ENCODE data around the gene ARMS2. TPM values are rescaled to one million over a fixed set of nuclear protein-coding genes. Genes with fewer than 3 reads are reported as not detected.

The ARMS2 gene
- total RNA-seq, 1 experiment from 2014 or later: not detected

DNA sequence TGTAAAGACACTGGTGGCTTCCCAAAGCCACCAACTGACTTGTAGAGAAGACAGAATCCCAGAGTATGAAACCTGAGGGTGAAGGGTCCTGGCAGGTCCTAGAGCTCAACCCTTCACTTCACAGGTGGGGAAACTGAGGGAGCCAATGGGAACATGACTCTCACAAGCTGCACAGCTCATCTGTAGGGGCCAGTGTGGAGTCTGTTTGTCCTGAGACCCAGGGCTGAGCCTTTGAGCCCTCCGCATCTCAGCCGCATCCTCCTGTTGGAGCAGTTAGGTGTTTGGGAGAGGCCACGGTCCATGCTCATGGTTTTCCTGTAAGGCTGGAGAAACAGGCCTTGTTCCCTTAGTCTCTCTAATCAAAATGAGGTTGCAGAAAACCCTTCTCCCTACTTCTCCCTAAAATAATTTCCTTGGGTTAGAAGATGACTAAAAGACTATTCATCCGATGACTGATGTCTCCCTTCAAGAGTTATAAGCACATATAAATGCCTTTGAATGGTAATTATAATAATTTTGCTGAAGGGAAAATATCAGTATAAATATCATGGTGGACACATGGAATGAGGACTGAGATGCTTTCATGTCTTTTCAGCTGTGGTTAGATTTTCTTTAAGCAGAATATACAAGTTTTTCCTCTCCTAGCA is 17.2 kb downstream of the ARMS2 start:
- no peak for TF ChIP-seq ELF4 (CRISPR knock-in tag; IDR thresholded peaks at IDR 0.05; ENCODE audit: low read depth)
- TF ChIP-seq GTF2I (CRISPR knock-in tag; conservative IDR thresholded peaks at IDR 0.05): no peak
- TF ChIP-seq, protein P1, sequence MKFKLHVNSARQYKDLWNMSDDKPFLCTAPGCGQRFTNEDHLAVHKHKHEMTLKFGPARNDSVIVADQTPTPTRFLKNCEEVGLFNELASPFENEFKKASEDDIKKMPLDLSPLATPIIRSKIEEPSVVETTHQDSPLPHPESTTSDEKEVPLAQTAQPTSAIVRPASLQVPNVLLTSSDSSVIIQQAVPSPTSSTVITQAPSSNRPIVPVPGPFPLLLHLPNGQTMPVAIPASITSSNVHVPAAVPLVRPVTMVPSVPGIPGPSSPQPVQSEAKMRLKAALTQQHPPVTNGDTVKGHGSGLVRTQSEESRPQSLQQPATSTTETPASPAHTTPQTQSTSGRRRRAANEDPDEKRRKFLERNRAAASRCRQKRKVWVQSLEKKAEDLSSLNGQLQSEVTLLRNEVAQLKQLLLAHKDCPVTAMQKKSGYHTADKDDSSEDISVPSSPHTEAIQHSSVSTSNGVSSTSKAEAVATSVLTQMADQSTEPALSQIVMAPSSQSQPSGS (CRISPR knock-in tag; IDR thresholded peaks at IDR 0.05; ENCODE audit: borderline replicate concordance, low read depth): no peak
- TF ChIP-seq TEAD1 (CRISPR knock-in tag; IDR thresholded peaks at IDR 0.05): no peak
- Mint-ChIP-seq H3K4me1 (peaks cover 31% of the 10 kb centered on the region), H3K27me3 (ENCODE audit: low read depth) (no peaks in the 10 kb centered on the region), H3K36me3 (no peaks in the 10 kb centered on the region), H3K27ac (no peak overlapping the region), H3K9me3 (no peaks in the 10 kb centered on the region), H3K4me3 (no peak overlapping the region)
- ATAC-seq: no peak
- ChIA-PET POLR2A (no interaction called here), CTCF (no interaction called here)
- DNase-seq (ENCODE audit: low spot score): no peak

DNA sequence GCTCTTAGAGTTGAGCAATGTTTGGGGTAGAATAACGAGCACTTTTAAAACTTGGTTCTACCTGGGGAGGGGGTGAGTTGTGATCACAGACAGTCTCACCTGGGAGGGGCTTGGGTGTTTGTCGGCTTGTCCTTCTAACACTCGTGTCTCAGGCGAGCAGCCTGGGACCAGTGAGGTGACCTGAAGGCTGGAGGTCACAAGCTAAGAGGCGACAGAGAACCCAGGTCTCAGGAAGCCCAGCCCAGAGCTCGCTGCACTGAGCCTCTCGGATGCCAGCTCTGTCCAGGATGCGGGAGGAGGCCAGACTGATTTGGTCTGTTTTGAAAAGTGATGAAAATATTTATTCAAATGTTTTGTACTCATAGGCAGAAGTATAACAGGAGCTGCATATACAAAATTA is 18.7 kb downstream of the ARMS2 start:
- H3K27ac Mint-ChIP-seq: no peak overlapping the region
- H3K27me3 Mint-ChIP-seq (ENCODE audit: low read depth): no peaks in the 10 kb centered on the region

More for the DNA sequence above, 18.7 kb downstream of the ARMS2 start:
- ATAC-seq (no peak), DNase-seq (ENCODE audit: low spot score) (no peak)
- Mint-ChIP-seq H3K36me3 (no peaks in the 10 kb centered on the region), H3K4me1 (peaks cover 44% of the 10 kb centered on the region), H3K9me3 (no peaks in the 10 kb centered on the region), H3K4me3 (no peak overlapping the region)
- POLR2A ChIA-PET: no interaction called here
- CTCF ChIA-PET: interaction anchor here (1.7 kb wide), 2 partner anchors 174 to 193 kb away, joined by 4 to 5 read pairs; no protein-coding TSS in a partner anchor
- TF ChIP-seq, protein P2, sequence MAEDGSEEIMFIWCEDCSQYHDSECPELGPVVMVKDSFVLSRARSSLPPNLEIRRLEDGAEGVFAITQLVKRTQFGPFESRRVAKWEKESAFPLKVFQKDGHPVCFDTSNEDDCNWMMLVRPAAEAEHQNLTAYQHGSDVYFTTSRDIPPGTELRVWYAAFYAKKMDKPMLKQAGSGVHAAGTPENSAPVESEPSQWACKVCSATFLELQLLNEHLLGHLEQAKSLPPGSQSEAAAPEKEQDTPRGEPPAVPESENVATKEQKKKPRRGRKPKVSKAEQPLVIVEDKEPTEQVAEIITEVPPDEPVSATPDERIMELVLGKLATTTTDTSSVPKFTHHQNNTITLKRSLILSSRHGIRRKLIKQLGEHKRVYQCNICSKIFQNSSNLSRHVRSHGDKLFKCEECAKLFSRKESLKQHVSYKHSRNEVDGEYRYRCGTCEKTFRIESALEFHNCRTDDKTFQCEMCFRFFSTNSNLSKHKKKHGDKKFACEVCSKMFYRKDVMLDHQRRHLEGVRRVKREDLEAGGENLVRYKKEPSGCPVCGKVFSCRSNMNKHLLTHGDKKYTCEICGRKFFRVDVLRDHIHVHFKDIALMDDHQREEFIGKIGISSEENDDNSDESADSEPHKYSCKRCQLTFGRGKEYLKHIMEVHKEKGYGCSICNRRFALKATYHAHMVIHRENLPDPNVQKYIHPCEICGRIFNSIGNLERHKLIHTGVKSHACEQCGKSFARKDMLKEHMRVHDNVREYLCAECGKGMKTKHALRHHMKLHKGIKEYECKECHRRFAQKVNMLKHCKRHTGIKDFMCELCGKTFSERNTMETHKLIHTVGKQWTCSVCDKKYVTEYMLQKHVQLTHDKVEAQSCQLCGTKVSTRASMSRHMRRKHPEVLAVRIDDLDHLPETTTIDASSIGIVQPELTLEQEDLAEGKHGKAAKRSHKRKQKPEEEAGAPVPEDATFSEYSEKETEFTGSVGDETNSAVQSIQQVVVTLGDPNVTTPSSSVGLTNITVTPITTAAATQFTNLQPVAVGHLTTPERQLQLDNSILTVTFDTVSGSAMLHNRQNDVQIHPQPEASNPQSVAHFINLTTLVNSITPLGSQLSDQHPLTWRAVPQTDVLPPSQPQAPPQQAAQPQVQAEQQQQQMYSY (CRISPR knock-in tag; IDR thresholded peaks at IDR 0.05): no peak
- TF ChIP-seq ZNF396 (CRISPR knock-in tag; IDR thresholded peaks at IDR 0.05; ENCODE audit: borderline replicate concordance) (no peak), FOXP1 (CRISPR knock-in tag; IDR thresholded peaks at IDR 0.05; ENCODE audit: borderline replicate concordance) (no peak), CBFB (CRISPR knock-in tag; IDR thresholded peaks at IDR 0.05; ENCODE audit: low read depth) (no peak), GABPB1 (CRISPR knock-in tag; IDR thresholded peaks at IDR 0.05) (no peak), NR3C1 (CRISPR knock-in tag; conservative IDR thresholded peaks at IDR 0.05; ENCODE audit: low read depth) (no peak), SMAD4 (CRISPR knock-in tag; IDR thresholded peaks at IDR 0.05) (no peak), JUN (CRISPR knock-in tag; IDR thresholded peaks at IDR 0.05) (no peak), FOXJ3 (CRISPR knock-in tag; IDR thresholded peaks at IDR 0.05; ENCODE audit: borderline replicate concordance) (no peak), NFE2L1 (CRISPR knock-in tag; IDR thresholded peaks at IDR 0.05) (no peak), NFYB (CRISPR knock-in tag; conservative IDR thresholded peaks at IDR 0.05; ENCODE audit: low read depth) (no peak)
- TF ChIP-seq, protein P3, sequence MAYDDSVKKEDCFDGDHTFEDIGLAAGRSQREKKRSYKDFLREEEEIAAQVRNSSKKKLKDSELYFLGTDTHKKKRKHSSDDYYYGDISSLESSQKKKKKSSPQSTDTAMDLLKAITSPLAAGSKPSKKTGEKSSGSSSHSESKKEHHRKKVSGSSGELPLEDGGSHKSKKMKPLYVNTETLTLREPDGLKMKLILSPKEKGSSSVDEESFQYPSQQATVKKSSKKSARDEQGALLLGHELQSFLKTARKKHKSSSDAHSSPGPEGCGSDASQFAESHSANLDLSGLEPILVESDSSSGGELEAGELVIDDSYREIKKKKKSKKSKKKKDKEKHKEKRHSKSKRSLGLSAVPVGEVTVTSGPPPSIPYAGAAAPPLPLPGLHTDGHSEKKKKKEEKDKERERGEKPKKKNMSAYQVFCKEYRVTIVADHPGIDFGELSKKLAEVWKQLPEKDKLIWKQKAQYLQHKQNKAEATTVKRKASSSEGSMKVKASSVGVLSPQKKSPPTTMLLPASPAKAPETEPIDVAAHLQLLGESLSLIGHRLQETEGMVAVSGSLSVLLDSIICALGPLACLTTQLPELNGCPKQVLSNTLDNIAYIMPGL (CRISPR knock-in tag; IDR thresholded peaks at IDR 0.05): no peak
- TF ChIP-seq, protein P4, sequence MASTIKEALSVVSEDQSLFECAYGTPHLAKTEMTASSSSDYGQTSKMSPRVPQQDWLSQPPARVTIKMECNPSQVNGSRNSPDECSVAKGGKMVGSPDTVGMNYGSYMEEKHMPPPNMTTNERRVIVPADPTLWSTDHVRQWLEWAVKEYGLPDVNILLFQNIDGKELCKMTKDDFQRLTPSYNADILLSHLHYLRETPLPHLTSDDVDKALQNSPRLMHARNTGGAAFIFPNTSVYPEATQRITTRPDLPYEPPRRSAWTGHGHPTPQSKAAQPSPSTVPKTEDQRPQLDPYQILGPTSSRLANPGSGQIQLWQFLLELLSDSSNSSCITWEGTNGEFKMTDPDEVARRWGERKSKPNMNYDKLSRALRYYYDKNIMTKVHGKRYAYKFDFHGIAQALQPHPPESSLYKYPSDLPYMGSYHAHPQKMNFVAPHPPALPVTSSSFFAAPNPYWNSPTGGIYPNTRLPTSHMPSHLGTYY (CRISPR knock-in tag; IDR thresholded peaks at IDR 0.05): no peak
- TF ChIP-seq, protein P5, sequence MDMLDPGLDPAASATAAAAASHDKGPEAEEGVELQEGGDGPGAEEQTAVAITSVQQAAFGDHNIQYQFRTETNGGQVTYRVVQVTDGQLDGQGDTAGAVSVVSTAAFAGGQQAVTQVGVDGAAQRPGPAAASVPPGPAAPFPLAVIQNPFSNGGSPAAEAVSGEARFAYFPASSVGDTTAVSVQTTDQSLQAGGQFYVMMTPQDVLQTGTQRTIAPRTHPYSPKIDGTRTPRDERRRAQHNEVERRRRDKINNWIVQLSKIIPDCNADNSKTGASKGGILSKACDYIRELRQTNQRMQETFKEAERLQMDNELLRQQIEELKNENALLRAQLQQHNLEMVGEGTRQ (CRISPR knock-in tag; IDR thresholded peaks at IDR 0.05): no peak
- TF ChIP-seq, protein P6, sequence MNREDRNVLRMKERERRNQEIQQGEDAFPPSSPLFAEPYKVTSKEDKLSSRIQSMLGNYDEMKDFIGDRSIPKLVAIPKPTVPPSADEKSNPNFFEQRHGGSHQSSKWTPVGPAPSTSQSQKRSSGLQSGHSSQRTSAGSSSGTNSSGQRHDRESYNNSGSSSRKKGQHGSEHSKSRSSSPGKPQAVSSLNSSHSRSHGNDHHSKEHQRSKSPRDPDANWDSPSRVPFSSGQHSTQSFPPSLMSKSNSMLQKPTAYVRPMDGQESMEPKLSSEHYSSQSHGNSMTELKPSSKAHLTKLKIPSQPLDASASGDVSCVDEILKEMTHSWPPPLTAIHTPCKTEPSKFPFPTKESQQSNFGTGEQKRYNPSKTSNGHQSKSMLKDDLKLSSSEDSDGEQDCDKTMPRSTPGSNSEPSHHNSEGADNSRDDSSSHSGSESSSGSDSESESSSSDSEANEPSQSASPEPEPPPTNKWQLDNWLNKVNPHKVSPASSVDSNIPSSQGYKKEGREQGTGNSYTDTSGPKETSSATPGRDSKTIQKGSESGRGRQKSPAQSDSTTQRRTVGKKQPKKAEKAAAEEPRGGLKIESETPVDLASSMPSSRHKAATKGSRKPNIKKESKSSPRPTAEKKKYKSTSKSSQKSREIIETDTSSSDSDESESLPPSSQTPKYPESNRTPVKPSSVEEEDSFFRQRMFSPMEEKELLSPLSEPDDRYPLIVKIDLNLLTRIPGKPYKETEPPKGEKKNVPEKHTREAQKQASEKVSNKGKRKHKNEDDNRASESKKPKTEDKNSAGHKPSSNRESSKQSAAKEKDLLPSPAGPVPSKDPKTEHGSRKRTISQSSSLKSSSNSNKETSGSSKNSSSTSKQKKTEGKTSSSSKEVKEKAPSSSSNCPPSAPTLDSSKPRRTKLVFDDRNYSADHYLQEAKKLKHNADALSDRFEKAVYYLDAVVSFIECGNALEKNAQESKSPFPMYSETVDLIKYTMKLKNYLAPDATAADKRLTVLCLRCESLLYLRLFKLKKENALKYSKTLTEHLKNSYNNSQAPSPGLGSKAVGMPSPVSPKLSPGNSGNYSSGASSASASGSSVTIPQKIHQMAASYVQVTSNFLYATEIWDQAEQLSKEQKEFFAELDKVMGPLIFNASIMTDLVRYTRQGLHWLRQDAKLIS (CRISPR knock-in tag; IDR thresholded peaks at IDR 0.05; ENCODE audit: borderline replicate concordance): no peak
- TF ChIP-seq, protein P7, sequence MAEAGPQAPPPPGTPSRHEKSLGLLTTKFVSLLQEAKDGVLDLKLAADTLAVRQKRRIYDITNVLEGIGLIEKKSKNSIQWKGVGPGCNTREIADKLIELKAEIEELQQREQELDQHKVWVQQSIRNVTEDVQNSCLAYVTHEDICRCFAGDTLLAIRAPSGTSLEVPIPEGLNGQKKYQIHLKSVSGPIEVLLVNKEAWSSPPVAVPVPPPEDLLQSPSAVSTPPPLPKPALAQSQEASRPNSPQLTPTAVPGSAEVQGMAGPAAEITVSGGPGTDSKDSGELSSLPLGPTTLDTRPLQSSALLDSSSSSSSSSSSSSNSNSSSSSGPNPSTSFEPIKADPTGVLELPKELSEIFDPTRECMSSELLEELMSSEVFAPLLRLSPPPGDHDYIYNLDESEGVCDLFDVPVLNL (CRISPR knock-in tag; IDR thresholded peaks at IDR 0.05; ENCODE audit: borderline replicate concordance, low read depth): no peak
